K562 (cell line): ENCODE results near the gene CACNA1I. TPM values are rescaled to one million over a fixed set of nuclear protein-coding genes. Genes with fewer than 3 reads are reported as not detected.

Experiments used
- CBFA2T2 ChIP-seq: fragments of 450-650 bp; conservative IDR thresholded peaks from 2 replicates; pipeline ENCODE4 v1.6.1; 2017; ENCODE audit warnings: mild to moderate bottlenecking
- DIDO1 ChIP-seq: fragments of 450-650 bp; IDR thresholded peaks from 2 replicates; pipeline ENCODE4 v1.6.1; 2016; ENCODE audit warnings: low read depth, missing biosample characterization, missing genetic modification characterization
- ELF1 ChIP-seq: fragments of 200-800 bp; sonication (Bioruptor generic); IDR thresholded peaks from 2 replicates; pipeline ENCODE4 v1.6.1; 2016; ENCODE audit warnings: missing genetic modification characterization, missing compliant biosample characterization
- FOSL1 ChIP-seq: fragments of 200-800 bp; sonication (Bioruptor generic); conservative IDR thresholded peaks from 2 replicates; pipeline ENCODE4 v1.6.1; 2016; ENCODE audit warnings: missing genetic modification characterization, missing compliant biosample characterization
- FUS ChIP-seq: fragments of 200-400 bp; formaldehyde crosslinking; optimal IDR thresholded peaks from 2 replicates; pipeline ENCODE3; 2017; ENCODE audit warnings: low read depth, low read length
- ILK ChIP-seq: fragments of 450-650 bp; IDR thresholded peaks from 2 replicates; pipeline ENCODE4 v1.6.1; 2016; ENCODE audit warnings: missing genetic modification characterization, low read depth, mild to moderate bottlenecking, missing compliant biosample characterization, moderate library complexity, borderline replicate concordance
- STAT5B ChIP-seq: fragments of 250-450 bp; sonication (Bioruptor Pico); IDR thresholded peaks from 2 replicates; pipeline ENCODE4 v1.8.0; 2021; ENCODE audit warnings: mild to moderate bottlenecking, inconsistent platforms
- polyA plus RNA-seq, 8 experiments: library from polyadenylated mRNA; depleted of rRNA in 4 of 8; stranded (reverse) in 5 of 8; unstranded in 3 of 8; fragments of >200 nt; fragmentation: Nextera tagmentation in 2 of 8; fragmentation: Illumina TruSeq in 1 of 8; extraction: Ambion mirVana in 2 of 8; extraction: Trizol in 1 of 8; gene quantifications; 2 replicates each; pipeline versions ENCODE4 v1.2.1 to v1.2.3, GENCODE V29; 2011 to 2014; ENCODE audit warnings: inconsistent platforms in 1 of 8, missing spikeins in 1 of 8
- total RNA-seq, 7 experiments: library from RNA; depleted of rRNA in 6 of 7; stranded (reverse); fragments of >200 nt in 6 of 7; fragmentation: Illumina TruSeq in 2 of 7; extraction: Trizol in 2 of 7; gene quantifications; 2 replicates each; pipeline versions ENCODE4 v1.2.1 to v1.2.3, GENCODE V29; 2011 to 2021; ENCODE audit warnings: low replicate concordance in 1 of 7
- TF ChIP-seq, protein P1 (sequence below): fragments of 250-450 bp; sonication (Bioruptor Pico); IDR thresholded peaks from 2 replicates; pipeline ENCODE4 v1.4.0; 2020; ENCODE audit warnings: mild to moderate bottlenecking, moderate library complexity
- TF ChIP-seq, protein P2 (sequence below), 2 experiments: fragments of 450-650 bp in 1 of 2; sonication (generic) in 1 of 2; formaldehyde crosslinking in 1 of 2; IDR thresholded peaks in 1 of 2; conservative IDR thresholded peaks in 1 of 2; 2 replicates each; pipeline versions ENCODE4 v1.6.1 to v1.8.1; 2016 to 2023; ENCODE audit warnings: mild to moderate bottlenecking in 2 of 2, moderate library complexity in 2 of 2, inconsistent platforms in 1 of 2, missing genetic modification reagents in 1 of 2

Gene CACNA1I
- total and polyA plus RNA-seq, 9 of the 15 experiments (the other 6 are each of a cell fraction or from before 2014, with no cell fraction given), result 0.01 to 0.79 (median 0.32) TPM; not detected in 1

DNA sequence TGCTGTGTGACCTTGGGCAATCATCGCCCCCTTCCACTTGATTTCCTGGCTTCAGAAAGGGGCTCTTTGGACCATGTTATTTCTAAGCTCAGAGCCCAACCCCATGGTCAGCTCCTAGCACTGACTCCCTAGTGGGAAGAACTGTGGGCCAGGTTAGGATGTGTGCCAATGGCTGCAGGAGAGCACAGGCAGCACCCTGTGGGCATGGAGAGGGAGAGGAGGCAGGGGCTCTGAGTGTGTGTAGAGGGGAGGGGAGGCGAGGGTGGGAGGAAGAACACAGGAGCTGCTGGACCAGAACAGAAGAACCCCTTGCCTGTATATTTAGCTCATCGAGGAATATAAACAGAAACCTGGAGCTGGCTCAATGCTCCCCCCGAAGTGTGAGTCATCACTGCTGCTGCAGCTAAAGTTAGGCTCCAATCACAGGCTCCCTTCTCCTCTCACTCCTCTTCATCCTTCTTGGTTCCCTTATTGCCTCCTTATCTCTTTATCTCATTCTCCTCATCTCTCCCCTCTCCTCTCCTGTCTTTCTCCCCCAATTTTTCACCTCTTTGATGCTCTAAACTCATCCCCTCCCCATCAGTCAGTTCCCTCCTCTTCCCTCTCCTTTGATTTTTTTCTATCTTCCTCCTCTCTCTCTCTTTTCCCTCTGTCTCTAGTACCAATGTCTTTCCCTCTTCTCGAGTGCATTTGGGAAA is 23.5 kb upstream of the CACNA1I start (continued):
- TF ChIP-seq FOSL1 (tag) (peak; percentile 24; the same call in 1 of the 2 replicates), CBFA2T2 (no peak), ILK (tag) (no peak), STAT5B (CRISPR knock-in tag) (no peak), ELF1 (no peak), DIDO1 (tag) (no peak), FUS (no peak)
- TF ChIP-seq, protein P1, sequence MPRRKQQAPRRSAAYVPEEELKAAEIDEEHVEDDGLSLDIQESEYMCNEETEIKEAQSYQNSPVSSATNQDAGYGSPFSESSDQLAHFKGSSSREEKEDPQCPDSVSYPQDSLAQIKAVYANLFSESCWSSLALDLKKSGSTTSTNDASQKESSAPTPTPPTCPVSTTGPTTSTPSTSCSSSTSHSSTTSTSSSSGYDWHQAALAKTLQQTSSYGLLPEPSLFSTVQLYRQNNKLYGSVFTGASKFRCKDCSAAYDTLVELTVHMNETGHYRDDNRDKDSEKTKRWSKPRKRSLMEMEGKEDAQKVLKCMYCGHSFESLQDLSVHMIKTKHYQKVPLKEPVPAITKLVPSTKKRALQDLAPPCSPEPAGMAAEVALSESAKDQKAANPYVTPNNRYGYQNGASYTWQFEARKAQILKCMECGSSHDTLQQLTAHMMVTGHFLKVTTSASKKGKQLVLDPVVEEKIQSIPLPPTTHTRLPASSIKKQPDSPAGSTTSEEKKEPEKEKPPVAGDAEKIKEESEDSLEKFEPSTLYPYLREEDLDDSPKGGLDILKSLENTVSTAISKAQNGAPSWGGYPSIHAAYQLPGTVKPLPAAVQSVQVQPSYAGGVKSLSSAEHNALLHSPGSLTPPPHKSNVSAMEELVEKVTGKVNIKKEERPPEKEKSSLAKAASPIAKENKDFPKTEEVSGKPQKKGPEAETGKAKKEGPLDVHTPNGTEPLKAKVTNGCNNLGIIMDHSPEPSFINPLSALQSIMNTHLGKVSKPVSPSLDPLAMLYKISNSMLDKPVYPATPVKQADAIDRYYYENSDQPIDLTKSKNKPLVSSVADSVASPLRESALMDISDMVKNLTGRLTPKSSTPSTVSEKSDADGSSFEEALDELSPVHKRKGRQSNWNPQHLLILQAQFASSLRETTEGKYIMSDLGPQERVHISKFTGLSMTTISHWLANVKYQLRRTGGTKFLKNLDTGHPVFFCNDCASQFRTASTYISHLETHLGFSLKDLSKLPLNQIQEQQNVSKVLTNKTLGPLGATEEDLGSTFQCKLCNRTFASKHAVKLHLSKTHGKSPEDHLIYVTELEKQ (CRISPR knock-in tag), result no peak
- TF ChIP-seq, protein P2, sequence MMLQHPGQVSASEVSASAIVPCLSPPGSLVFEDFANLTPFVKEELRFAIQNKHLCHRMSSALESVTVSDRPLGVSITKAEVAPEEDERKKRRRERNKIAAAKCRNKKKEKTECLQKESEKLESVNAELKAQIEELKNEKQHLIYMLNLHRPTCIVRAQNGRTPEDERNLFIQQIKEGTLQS (IDR thresholded peaks at IDR 0.05), result peak; percentile 67
- TF ChIP-seq, protein P2 (CRISPR knock-in tag; conservative IDR thresholded peaks at IDR 0.05), result no peak
